HepG2 (cell line): ENCODE measurements around the gene CSNK1D. TPM values are rescaled to one million over a fixed set of nuclear protein-coding genes. Genes with fewer than 3 reads are reported as not detected.

Experiments
- ATAC-seq: fragments of 200-7000 bp; cut with Tn5 transposase; 3 replicates; pipeline ENCODE4 v1.9.1; 2020; ENCODE audit warnings: mild to moderate bottlenecking, moderate library complexity
- BruUV-seq: library from RNA; stranded (reverse); fragments of 400-500 nt; replicated peaks from 2 replicates; lab custom pipeline; 2021; lab: Mats Ljungman, UMichigan
- CTCF ChIA-PET: fragments of 300-600 bp; formaldehyde crosslinking; extraction: SDS; loops from one replicate; lab custom pipeline; 2021; ENCODE audit warnings: low total read pairs, inconsistent platforms, low intra/inter-chr PET ratio; lab: Yijun Ruan, JAX
- POLR2A ChIA-PET: fragments of 350-600 bp; sonication (Branson Sonifier 250); formaldehyde crosslinking; loops from one replicate; lab custom pipeline; 2020; ENCODE audit warnings: antibody characterized with exemption, inconsistent platforms; lab: Yijun Ruan, JAX
- DNase-seq: peaks from one replicate; pipeline ENCODE4 v3.0.0-alpha.2; 2015; ENCODE audit warnings: low spot score
- FAIRE-seq: peaks from 3 replicates; lab custom pipeline; 2011; peaks lifted over from hg19 to GRCh38; lab: Jason Lieb, UNC
- H2AFZ ChIP-seq: one replicate; pipeline ENCODE4 v1.6.1; 2011; ENCODE audit warnings: low read length, inconsistent platforms
- H3K27ac ChIP-seq: fragments of 300-600 bp; 3 replicates; pipeline ENCODE4 v1.8.0; 2011; ENCODE audit warnings: mixed run types, mild to moderate bottlenecking, mixed read lengths, low read length, inconsistent platforms; ENCODE audit not compliant: insufficient read depth; ENCODE audit errors: extremely low read length
- H3K27me3 ChIP-seq, 2 experiments: fragments of 200-600 bp in 1 of 2; 2 replicates in 1 of 2; 3 replicates in 1 of 2; pipeline versions ENCODE4 v1.6.0 to v1.8.0; 2011; ENCODE audit warnings: low read length in 2 of 2, mild to moderate bottlenecking in 2 of 2, moderate library complexity in 2 of 2, inconsistent platforms in 1 of 2; ENCODE audit not compliant: insufficient read depth in 2 of 2, control insufficient read depth in 1 of 2
- H3K36me3 ChIP-seq, 2 experiments: fragments of 200-600 bp in 1 of 2; replicated peaks in 1 of 2; 2 replicates in 1 of 2; 3 replicates in 1 of 2; pipeline versions ENCODE4 v1.5.1 to v1.8.0; 2011; ENCODE audit warnings: low read length in 2 of 2, inconsistent platforms in 1 of 2; ENCODE audit not compliant: insufficient read depth in 2 of 2, control insufficient read depth in 1 of 2
- H3K4me1 ChIP-seq: 2 replicates; pipeline ENCODE4 v1.5.1; 2012; ENCODE audit warnings: low read length, inconsistent platforms; ENCODE audit not compliant: insufficient read depth
- H3K4me2 ChIP-seq: 2 replicates; pipeline ENCODE4 v1.6.0; 2011; ENCODE audit warnings: low read depth, low read length, inconsistent platforms
- H3K4me3 ChIP-seq, 3 experiments: fragments of 200-600 bp in 1 of 3; sonication (generic), shearing (Covaris generic) in 1 of 3; replicated peaks in 1 of 3; 2 replicates each; pipeline ENCODE4 v1.5.1; 2011 to 2016; ENCODE audit warnings: low read length in 3 of 3, inconsistent platforms in 2 of 3, low read depth in 2 of 3, mild to moderate bottlenecking in 2 of 3, control low read depth in 1 of 3, mixed read lengths in 1 of 3; ENCODE audit not compliant: insufficient read depth in 1 of 3
- H3K79me2 ChIP-seq: one replicate; pipeline ENCODE4 v1.6.1; 2011; ENCODE audit warnings: low read length, inconsistent platforms; ENCODE audit not compliant: insufficient read depth
- H3K9ac ChIP-seq: 2 replicates; pipeline ENCODE4 v1.6.0; 2011; ENCODE audit warnings: mild to moderate bottlenecking, low read depth, low read length, inconsistent platforms; ENCODE audit not compliant: insufficient read depth
- H3K9me3 ChIP-seq: 2 replicates; pipeline ENCODE4 v1.5.1; 2012; ENCODE audit warnings: mild to moderate bottlenecking, low read length
- H4K20me1 ChIP-seq: 2 replicates; pipeline ENCODE4 v1.6.0; 2011; ENCODE audit warnings: inconsistent platforms, mild to moderate bottlenecking, low read length, moderate library complexity; ENCODE audit not compliant: insufficient read depth
- FOXO1 ChIP-seq: sonication (generic); formaldehyde crosslinking; IDR thresholded peaks from 2 replicates; pipeline ENCODE4 v1.4.0; 2020; ENCODE audit warnings: missing genetic modification reagents
- MZF1 ChIP-seq: sonication (generic); formaldehyde crosslinking; IDR thresholded peaks from 2 replicates; pipeline ENCODE4 v1.8.1; 2023; ENCODE audit warnings: mild to moderate bottlenecking, missing genetic modification reagents, borderline replicate concordance
- ONECUT2 ChIP-seq: sonication (generic); formaldehyde crosslinking; IDR thresholded peaks from 2 replicates; pipeline ENCODE4 v1.4.0; 2020; ENCODE audit warnings: missing genetic modification reagents
- SMC3 ChIP-seq: IDR thresholded peaks from 2 replicates; pipeline ENCODE4 v1.6.1; 2011; ENCODE audit warnings: low read length, improper control_type of control experiment
- ZNF232 ChIP-seq: sonication (generic); formaldehyde crosslinking; IDR thresholded peaks from 2 replicates; pipeline ENCODE4 v1.4.0; 2020; ENCODE audit warnings: missing genetic modification reagents, borderline replicate concordance
- ZNF749 ChIP-seq: sonication (generic); formaldehyde crosslinking; IDR thresholded peaks from 2 replicates; pipeline ENCODE4 v1.8.0; 2022; ENCODE audit warnings: mild to moderate bottlenecking, missing genetic modification reagents, moderate library complexity, borderline replicate concordance
- ZNF766 ChIP-seq: sonication (generic); formaldehyde crosslinking; IDR thresholded peaks from 2 replicates; pipeline ENCODE4 v1.5.0; 2020; ENCODE audit warnings: missing genetic modification reagents, borderline replicate concordance
- WGBS: methylation state at CpG from one replicate; pipeline ENCODE4 v1.1.6; 2017; ENCODE audit warnings: low lambda C conversion rate; 5-methylcytosine and 5-hydroxymethylcytosine counted together
- in situ Hi-C: cut with HindIII; loops from 2 replicates; pipeline ENCODE4 v1.10.0; 2017; ENCODE audit warnings: low pct_unique_long_range_greater_than_20kb; ENCODE audit not compliant: extremely low pct_ligation_motif_present
- intact Hi-C: fragments of 100-400 bp; cut with micrococcal nuclease; formaldehyde crosslinking; loops from one replicate; pipeline ENCODE4 v1.10.0; 2022; ENCODE audit not compliant: unreplicated experiment
- polyA plus RNA-seq, 8 experiments: library from polyadenylated mRNA; depleted of rRNA in 3 of 8; stranded (reverse) in 7 of 8; unstranded in 1 of 8; fragments of >200 nt; fragmentation: Illumina TruSeq in 4 of 8; extraction: Trizol in 4 of 8; gene quantifications; 2 replicates each; pipeline versions ENCODE4 v1.2.1 to v1.2.3, GENCODE V29; 2011 to 2016; ENCODE audit warnings: low read depth in 4 of 8, missing spikeins in 1 of 8, mixed read lengths in 1 of 8; ENCODE audit not compliant: insufficient read depth in 1 of 8
- total RNA-seq, 5 experiments: library from RNA; depleted of rRNA; stranded (reverse); fragments of >200 nt; fragmentation: Illumina TruSeq; extraction: Trizol; gene quantifications; 2 replicates each; pipeline ENCODE4 v1.2.3, GENCODE V29; 2016; ENCODE audit warnings: low read depth in 1 of 5
- TF ChIP-seq, protein P1 (sequence below), 2 experiments: IDR thresholded peaks; 2 replicates each; pipeline ENCODE4 v1.6.1; 2011 to 2012; ENCODE audit warnings: low read length in 2 of 2, borderline replicate concordance in 1 of 2, low read depth in 1 of 2, mild to moderate bottlenecking in 1 of 2, moderate library complexity in 1 of 2
- TF ChIP-seq, protein P2 (sequence below): sonication (generic); formaldehyde crosslinking; IDR thresholded peaks from 2 replicates; pipeline ENCODE4 v1.9.0; 2021; ENCODE audit warnings: missing genetic modification reagents, borderline replicate concordance
- TF ChIP-seq, protein P3 (sequence below): sonication (generic); formaldehyde crosslinking; IDR thresholded peaks from 2 replicates; pipeline ENCODE4 v1.5.1; 2020; ENCODE audit warnings: missing genetic modification reagents, mild to moderate bottlenecking, borderline replicate concordance
- TF ChIP-seq, protein P4 (sequence below): sonication (generic); formaldehyde crosslinking; IDR thresholded peaks from 2 replicates; pipeline ENCODE4; 2020; ENCODE audit warnings: missing genetic modification reagents, mild to moderate bottlenecking, borderline replicate concordance

CSNK1D gene
- total and polyA plus RNA-seq, 2 of the 13 experiments (the other 11 are each of a cell fraction or from before 2014, with no cell fraction given) = 31.5 to 128 TPM

DNA sequence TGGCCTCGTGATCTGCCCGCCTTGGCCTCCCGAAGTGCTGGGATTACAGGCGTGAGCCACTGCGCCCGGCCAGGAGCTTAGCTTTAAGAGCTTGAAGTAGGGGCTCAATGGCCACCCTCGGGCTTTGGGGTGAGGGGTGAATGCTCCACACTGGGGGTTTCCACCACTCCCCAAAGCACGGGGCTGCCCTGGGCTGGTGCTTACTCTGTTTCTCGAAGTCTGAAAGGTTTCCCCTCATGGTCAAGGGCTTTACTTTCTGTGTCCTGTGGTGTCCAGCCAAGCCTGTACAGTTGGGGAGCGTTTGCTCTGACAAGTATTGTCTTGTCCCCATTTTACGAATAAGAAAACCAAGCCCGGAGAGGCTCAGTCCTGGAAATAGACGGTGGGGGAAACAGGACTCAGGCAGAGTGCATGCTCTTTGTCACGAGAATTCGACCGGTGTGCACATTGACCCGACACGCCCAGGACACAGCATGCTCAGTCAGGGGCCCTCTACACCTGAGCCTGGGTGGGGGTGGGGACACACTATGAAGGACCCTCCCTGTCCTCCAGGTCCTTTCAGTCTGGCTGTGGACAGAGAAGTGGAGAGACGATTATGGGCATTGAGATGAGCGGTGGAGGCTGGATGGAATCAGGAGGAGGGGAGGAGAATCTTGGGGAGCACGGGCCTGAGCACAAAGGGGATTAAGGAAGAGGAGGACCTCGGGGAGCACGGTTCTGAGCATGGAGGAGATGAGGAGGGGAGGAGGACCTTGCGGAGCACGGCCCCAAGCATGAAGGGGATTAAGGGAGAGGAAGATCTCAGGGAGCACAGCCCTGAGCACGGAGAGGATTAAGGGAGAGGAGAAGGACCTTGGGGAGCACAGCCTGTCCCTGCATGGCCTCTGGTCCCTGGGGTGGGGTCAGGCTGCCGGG, 36.4 kb upstream of the CSNK1D start:
- intact Hi-C loops = no loop called here
- POLR2A ChIA-PET = interaction anchor here (2.9 kb wide), 1 partner anchor 11 kb away, joined by 24 read pairs; no protein-coding TSS in a partner anchor
- in situ Hi-C loops = no loop called here
- H3K9me3 ChIP-seq = no peaks in the 10 kb centered on the region
- DNase-seq (peak; percentile 72), ATAC-seq (peak; percentile 80), FAIRE-seq (peak; percentile 75)
- WGBS = 34% methylated on average over 26 of the region's 27 CpGs
- no peaks in the 10 kb centered on the region for H3K36me3 ChIP-seq
- no TSS peak for BruUV-seq
- CTCF ChIA-PET = no interaction called here
- no peaks in the 10 kb centered on the region for H4K20me1 ChIP-seq
- H3K27ac ChIP-seq = peak overlapping the region; percentile 7
- H2AFZ ChIP-seq = no peak overlapping the region
- H3K4me1 ChIP-seq = peaks cover 35% of the 10 kb centered on the region
- peak overlapping the region; percentile 64 for H3K4me2 ChIP-seq
- no peaks in the 10 kb centered on the region for H3K27me3 ChIP-seq
- H3K9ac ChIP-seq = peak overlapping the region; percentile 23; the same call in 1 of the 2 replicates
- H3K79me2 ChIP-seq = no peaks in the 10 kb centered on the region
- peak overlapping the region in 1 of 3 experiments; percentile 34; a peak in 2 of 6 replicates for H3K4me3 ChIP-seq
- TF ChIP-seq, protein P1, sequence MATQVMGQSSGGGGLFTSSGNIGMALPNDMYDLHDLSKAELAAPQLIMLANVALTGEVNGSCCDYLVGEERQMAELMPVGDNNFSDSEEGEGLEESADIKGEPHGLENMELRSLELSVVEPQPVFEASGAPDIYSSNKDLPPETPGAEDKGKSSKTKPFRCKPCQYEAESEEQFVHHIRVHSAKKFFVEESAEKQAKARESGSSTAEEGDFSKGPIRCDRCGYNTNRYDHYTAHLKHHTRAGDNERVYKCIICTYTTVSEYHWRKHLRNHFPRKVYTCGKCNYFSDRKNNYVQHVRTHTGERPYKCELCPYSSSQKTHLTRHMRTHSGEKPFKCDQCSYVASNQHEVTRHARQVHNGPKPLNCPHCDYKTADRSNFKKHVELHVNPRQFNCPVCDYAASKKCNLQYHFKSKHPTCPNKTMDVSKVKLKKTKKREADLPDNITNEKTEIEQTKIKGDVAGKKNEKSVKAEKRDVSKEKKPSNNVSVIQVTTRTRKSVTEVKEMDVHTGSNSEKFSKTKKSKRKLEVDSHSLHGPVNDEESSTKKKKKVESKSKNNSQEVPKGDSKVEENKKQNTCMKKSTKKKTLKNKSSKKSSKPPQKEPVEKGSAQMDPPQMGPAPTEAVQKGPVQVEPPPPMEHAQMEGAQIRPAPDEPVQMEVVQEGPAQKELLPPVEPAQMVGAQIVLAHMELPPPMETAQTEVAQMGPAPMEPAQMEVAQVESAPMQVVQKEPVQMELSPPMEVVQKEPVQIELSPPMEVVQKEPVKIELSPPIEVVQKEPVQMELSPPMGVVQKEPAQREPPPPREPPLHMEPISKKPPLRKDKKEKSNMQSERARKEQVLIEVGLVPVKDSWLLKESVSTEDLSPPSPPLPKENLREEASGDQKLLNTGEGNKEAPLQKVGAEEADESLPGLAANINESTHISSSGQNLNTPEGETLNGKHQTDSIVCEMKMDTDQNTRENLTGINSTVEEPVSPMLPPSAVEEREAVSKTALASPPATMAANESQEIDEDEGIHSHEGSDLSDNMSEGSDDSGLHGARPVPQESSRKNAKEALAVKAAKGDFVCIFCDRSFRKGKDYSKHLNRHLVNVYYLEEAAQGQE (IDR thresholded peaks at IDR 0.05; ENCODE audit: borderline replicate concordance in 1 of 2, low read depth in 1 of 2, low read length in 2 of 2) = no peak
- peak; percentile 71 for TF ChIP-seq ONECUT2
- TF ChIP-seq ZNF766 (CRISPR knock-in tag) = no peak
- no peak for TF ChIP-seq ZNF749 (CRISPR knock-in tag)
- TF ChIP-seq FOXO1 (CRISPR knock-in tag) = no peak
- peak; percentile 48; the same call in 1 of the 2 replicates for TF ChIP-seq MZF1 (CRISPR knock-in tag)
- TF ChIP-seq, protein P2, sequence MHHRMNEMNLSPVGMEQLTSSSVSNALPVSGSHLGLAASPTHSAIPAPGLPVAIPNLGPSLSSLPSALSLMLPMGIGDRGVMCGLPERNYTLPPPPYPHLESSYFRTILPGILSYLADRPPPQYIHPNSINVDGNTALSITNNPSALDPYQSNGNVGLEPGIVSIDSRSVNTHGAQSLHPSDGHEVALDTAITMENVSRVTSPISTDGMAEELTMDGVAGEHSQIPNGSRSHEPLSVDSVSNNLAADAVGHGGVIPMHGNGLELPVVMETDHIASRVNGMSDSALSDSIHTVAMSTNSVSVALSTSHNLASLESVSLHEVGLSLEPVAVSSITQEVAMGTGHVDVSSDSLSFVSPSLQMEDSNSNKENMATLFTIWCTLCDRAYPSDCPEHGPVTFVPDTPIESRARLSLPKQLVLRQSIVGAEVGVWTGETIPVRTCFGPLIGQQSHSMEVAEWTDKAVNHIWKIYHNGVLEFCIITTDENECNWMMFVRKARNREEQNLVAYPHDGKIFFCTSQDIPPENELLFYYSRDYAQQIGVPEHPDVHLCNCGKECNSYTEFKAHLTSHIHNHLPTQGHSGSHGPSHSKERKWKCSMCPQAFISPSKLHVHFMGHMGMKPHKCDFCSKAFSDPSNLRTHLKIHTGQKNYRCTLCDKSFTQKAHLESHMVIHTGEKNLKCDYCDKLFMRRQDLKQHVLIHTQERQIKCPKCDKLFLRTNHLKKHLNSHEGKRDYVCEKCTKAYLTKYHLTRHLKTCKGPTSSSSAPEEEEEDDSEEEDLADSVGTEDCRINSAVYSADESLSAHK (CRISPR knock-in tag) = no peak
- TF ChIP-seq, protein P3, sequence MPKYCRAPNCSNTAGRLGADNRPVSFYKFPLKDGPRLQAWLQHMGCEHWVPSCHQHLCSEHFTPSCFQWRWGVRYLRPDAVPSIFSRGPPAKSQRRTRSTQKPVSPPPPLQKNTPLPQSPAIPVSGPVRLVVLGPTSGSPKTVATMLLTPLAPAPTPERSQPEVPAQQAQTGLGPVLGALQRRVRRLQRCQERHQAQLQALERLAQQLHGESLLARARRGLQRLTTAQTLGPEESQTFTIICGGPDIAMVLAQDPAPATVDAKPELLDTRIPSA = no peak
- TF ChIP-seq SMC3 = no peak
- TF ChIP-seq, protein P4, sequence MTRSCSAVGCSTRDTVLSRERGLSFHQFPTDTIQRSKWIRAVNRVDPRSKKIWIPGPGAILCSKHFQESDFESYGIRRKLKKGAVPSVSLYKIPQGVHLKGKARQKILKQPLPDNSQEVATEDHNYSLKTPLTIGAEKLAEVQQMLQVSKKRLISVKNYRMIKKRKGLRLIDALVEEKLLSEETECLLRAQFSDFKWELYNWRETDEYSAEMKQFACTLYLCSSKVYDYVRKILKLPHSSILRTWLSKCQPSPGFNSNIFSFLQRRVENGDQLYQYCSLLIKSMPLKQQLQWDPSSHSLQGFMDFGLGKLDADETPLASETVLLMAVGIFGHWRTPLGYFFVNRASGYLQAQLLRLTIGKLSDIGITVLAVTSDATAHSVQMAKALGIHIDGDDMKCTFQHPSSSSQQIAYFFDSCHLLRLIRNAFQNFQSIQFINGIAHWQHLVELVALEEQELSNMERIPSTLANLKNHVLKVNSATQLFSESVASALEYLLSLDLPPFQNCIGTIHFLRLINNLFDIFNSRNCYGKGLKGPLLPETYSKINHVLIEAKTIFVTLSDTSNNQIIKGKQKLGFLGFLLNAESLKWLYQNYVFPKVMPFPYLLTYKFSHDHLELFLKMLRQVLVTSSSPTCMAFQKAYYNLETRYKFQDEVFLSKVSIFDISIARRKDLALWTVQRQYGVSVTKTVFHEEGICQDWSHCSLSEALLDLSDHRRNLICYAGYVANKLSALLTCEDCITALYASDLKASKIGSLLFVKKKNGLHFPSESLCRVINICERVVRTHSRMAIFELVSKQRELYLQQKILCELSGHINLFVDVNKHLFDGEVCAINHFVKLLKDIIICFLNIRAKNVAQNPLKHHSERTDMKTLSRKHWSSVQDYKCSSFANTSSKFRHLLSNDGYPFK (CRISPR knock-in tag) = peak; percentile 32; the same call in 1 of the 2 replicates
- no peak for TF ChIP-seq ZNF232
